GM11168 (cell line): ENCODE measurements around the gene GSDME.

ENCODE experiments used
- in situ Hi-C: fragments of 300-500 bp; cut with MboI; formaldehyde crosslinking; loops from one replicate; pipeline ENCODE4 v1.12.0; 2022; ENCODE audit warnings: low sequenced_read_pairs; ENCODE audit not compliant: unreplicated experiment

Gene GSDME

DNA sequence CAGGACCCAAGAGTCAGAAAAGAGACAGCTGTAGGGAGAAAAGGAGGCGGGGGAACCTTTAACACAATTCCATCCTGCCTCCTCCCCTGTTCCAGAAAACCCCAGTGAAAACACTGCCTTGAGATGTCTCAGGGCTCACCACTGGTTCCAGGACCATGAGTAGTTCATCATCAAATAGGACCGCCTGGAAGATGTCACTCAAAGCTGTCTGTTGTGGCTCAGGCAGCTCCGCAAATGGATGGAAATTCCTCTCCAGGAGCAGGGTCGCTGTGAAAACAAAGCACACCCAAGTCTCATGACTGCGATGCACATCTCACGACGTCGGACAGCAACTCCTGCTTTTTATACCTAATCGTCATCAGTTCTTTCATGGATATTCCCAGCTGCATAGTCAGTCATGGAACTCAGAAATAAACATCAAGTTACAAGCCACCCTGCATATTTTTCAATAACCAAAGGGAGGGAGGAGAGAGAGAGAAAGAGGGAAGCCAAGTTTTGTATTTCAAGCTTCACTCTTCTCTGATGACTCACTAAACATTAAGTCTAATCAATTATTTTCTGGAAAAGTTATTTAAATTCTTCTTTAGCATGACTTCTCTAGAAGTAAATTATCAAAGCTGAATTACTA lies 49.2 kb downstream of the GSDME start:
- in situ Hi-C loops = no loop called here

DNA sequence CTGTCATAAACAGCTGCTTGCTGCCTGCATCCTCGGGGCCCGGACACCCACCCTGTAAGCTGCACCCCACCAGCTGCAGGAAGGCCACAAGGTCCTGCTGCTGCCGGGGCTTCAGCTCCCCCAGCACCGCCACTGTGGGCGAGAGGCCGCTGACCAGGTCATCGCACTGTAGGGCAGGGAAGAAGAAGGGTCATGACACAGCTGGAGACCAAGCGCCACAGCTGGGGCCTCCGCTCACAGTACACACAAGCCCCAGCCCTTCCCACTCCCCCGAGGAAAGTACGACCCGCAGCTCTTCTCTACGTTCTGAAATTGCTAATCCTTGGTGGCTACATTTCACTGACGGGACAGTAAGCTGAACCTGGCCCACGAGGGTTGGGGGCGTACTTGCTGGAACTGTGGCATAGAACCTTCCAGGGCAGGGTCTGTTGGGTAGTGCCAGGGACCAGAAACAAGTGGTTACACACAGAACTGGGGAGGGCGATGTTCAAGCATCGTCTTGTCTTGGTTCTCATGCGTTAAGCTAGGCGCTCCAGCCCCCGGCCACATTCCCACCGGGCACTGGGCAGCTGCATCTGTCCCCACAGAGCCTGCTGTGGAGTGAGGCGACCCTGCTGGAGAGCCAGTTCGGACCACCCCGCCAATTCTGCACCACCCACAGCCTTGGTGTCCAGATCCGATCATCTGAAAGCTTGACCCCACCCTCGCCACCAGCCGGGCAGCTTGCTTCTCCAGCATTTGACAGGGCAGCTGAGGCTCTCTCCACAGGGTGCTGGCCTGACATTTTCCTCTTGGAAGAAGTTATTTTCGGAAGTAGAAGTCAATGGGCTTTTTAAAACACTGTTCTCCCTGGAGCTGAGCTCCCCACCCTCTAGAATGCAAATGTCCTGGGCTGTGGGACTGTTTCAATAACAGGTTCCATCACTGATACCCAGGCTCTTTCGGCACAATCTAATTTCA lies 50.8 kb downstream of the GSDME start:
- in situ Hi-C loops = no loop called here

DNA sequence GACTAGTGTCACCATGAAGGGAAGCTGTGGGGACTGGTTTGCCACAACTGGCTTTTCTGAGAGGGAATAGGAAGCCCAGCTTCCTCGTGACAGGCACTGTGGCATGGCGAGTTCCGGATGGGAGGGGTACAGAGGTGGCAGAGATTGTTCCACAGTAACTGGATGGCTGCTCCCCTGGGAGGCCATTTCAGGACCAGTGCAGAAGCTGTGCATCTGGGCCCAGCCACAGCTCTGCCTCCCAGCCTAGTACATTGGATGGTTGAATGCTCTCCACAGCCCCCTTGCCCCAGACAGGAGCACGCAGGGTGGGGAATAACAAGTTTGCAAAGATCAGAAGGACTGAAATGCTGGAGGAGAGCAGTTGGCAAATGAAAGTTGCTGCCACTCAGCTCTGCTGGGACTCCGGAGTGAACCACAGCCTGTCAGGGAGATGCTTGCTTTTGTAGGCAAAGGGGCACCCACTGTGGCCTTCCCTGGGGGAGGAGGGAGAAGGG lies 51.8 kb downstream of the GSDME start:
- in situ Hi-C loops = no loop called here

DNA sequence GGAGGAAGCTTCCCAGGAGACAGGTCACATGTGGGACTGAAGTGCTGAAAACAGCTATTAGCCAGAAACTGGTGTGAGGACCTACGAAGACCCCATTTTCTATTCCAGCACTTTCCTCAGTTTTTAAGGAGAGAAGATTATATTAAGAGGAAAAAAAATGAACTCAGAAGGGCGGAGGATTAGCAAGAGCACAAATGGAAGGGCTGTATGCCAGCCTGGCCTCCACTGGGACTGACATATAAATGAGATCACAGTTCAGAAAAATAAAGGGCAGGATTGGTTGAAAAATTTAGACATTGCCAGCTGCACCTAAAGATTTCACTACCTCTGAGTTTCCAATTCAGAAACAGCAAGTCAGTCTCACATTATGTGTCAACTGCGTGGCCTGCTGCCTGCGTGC lies 53.0 kb downstream of the GSDME start:
- in situ Hi-C loops = no loop called here

DNA sequence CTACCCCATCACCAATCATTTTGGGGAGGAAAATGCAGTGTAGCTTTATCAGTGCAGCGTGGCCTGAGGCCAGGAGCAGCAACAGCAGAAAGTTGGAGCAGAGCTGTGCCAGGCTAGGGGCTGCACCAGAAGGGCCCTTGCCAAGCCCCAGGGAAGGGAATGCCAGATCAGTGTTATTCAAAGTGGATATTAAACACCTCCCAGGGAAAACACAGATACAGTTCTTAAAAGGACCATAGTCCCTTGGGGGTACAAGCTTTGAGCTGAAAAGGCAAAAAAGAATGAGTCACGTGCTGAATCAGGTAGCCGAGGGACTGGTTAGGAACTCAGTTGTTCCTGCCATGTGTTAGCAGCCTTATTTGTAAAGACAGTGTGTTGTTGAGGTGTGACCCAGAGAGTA lies 54.0 kb downstream of the GSDME start:
- in situ Hi-C loops = no loop called here

DNA sequence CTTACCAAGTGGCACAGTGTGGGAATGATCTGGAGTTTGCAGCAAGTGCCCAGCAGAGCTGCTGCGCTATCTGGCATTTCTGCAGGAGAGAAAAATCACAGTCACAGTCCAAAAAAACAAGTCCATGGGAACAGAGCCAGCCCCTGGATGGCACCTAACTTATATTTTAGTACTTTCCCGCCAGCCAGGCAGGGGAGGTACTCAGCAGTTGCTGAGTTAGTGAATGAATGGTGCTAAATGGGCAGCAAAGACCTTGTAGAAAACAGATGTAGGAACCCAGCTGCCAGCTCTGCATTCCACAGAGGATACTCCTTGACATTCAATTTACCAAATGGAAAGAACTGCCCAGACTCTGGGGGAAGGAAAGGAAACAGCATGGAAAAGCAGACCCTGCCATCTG lies 54.5 kb downstream of the GSDME start:
- in situ Hi-C loops = no loop called here

DNA sequence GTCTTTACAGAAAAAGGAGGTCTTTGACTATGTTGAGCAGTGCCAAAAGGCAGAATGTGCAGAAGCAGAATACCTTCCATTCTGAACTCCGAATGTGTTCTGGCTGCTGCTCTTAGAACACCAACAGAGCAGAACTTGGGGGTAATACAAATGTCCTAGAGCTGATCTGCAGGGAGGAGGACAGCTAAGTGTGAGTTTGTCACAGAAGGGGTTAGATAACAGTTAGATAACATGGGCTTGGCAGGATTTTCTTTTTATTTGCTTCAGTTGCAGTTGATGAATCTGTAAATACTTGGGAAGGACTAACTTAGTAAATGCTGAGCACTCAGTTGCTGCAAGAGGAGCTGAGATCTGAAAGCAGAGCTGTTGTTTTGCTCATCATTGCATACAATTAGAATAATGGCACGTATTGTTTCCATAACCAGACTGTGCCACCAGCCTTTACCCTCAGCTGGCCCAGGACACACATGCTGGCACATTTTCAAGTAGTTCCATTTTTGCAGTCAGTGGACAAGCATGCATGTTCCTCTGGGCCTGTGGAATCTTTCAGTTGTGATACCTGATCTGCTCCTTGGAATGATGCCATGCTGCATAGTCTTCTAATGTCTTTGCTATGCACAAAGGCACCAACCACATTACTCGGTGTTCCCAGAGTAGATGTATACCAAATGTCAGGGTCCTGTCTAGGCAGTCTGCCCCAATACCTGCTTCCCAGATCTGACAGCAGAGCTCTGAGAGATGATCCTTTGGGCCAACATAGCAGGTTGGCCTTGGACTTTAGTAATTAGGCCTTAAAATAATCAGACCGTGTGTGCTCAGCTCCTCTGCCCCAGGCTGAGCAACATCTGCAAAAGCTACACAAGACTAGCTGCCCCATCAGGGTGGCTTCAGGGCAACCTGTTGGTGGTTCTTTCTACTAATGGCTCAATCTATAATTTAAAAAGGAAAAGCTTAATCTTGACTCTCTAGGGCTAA lies 55.7 kb downstream of the GSDME start:
- in situ Hi-C loops = no loop called here

DNA sequence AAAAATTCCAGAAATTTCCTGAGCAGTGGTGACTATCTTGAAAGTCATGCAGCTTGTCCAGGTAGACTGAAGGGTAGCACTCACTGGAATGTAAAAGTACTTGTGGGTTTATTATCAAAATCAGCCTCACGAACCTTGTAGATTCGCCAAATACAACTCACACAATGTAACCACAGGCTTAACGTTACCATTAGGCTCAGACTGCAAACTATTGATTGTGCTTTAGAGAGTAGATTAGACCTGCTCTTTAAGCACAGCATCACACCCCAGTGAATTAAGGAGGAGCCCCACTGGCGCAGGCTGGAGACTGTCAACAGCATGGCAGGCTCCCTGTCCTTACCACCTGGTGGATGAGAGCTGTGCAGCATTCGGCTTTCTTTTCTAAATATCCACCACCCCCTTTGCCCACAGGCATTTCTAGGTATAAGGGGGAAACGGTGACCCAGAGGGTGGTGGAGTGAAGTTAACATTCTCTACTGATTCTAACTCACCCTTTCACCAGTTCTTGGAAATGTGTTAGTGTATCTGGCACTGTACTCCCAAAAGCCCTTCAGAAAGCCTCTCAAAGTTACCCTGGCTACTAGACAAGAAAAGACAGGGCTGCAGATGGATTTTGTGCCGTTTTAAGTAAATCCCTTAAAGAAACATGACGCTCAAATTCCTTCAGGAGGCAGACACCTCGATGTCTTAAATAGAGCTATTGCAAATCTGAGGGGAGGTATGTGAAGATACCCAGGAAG lies 56.6 kb downstream of the GSDME start:
- in situ Hi-C loops = no loop called here

DNA sequence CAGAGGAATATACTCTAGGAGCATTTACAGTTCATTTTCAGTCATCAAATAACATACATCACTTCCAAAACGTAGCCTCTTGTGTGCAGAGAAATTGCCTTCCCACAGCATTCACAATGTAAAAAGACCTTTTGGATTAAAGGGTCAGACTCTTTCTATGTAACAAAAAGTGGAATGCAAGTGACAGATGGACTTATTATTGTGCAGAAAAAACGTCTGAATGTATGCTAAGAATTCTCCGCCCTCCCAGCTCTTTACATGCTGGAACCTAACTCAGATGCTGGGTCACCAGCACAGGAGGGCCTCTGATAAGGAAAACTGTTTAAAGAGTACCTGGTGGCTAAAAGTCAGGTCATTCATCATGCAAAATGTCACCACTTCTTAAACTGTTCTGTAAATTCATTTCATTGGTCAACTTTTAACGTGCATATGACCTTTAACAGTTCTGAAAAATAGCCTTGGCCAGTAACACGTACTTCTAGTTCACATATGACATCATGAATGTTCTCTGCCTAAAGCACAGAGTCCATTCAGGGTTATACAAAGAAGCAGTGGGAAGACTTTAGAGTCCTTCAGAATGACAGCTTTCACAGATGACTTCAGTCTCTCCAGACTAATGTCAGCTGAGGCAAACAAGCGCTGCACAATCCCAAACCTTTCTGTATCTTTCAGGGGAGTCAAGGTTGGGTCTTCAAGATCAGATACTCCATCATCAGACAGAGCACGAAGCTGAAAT lies 58.6 kb downstream of the GSDME start:
- in situ Hi-C loops = no loop called here

DNA sequence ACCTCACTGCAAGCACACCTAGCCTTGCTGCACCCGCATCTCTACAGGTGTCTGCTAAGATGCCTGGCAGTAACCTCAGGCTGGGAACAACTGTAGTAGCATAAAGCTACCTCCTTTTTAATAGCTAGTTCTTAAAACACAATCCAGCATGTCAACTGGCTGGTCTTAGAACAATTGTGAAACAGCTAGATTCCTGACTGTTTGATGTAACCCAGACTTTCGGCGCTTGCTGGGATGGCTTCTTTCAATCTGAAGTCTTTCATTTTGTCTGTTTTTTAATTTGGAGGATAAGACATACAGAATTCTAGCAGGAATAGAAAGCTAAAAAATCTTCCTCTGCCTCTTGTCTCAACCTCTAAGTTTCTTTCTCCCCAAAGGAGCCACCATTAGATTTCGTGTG lies 59.8 kb downstream of the GSDME start:
- in situ Hi-C loops = no loop called here

DNA sequence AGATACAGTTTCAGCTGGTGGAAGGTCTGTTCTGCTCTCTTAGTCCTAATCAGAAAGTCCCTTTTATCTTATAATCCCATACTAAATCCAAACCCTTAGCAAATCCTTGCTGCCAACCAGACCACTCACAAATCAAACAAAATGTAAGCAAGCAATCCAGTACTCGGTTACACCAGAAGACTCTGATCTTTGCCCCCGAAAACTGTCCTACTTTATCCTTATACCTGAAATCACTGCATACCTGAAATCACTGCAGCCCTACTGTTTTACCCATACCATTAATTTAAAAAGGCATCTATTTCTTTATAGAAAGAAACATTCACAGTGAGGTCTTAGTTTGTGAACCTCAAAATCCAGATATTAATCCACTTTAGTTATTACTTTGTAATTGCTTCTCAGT lies 64.7 kb downstream of the GSDME start:
- in situ Hi-C loops = no loop called here

DNA sequence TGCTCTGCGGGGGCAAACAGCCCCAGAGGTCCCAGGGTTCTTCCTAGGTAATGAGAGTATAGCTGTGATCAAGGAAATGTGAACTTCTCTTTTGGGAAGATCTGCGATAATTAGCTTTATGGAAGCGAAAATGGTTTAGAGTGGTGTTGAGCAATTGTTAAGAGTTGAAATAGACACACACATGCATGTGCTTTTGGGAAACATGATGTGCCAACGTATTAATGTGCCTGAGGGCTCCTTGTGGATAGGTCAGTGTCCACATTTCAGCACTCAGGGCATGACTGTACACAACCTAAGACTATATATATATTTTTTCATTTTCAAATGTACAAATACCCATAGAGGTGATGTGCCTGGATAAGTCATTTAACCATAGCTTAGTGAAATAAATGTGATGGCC lies 67.0 kb downstream of the GSDME start:
- in situ Hi-C loops = no loop called here

DNA sequence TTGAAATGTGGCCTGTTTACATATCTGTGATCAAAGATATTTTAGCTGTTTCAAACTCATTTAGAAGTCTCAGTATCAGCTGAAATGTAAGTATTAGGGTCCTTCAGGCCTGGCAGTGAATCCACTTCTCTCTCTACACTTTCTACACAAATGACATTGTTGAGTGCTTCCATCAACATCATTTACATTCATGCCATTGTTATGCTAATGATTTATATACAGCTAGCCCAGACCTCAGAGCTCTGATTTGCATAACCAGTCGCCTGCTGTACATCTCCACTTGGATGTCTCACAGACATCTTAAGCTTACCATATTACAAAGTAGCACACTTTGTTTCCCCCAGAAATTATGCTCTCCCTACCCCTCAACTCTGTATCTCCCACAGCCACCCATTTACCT lies 71.6 kb downstream of the GSDME start:
- in situ Hi-C loops = no loop called here

DNA sequence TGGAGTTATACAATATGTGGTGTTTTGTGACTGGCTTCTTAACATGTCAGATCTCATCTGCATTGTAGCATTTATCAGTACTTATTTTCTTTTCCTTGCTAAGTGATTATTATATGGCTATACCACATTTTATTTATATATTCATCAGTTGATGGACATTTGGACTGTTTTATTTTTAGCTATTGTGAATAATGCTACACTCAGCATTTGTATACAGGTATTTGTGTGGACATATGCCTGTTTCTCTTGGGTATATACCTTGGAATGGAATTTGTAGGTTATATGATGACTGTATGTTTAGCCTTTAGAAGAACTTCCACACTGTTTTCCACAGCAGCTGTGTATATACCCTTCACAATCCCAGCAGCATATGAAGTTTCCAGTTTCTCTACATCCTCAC lies 86.5 kb downstream of the GSDME start:
- in situ Hi-C loops = no loop called here

DNA sequence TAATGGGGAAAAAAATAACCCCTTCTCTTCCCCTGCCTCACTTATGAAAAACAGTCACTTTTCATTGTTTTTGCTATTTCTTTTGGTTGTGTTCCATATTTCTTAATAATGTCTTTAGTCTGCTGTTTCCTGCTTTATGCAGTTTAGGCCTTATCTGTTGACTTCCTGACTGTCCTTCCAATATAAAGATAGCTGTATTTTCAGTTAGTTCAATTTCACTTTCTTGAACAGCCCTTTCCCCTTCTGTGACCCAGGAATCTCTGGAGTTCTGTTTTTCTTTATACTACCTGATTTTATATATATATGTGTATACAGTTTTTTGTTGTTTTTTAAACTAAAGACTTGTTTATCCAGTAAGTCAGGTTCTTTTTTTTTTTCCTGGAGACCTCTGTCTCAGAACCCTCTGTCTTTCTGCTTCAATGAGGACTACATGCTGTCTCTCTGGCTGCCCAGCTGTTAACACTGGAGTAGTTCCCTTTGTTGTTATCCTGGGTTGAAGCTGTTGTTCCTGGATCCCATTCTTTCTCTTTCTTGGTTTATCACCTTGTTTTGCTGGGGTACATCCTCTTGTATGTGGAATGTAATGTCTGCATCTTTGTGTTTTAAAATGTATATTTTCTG lies 87.2 kb downstream of the GSDME start:
- in situ Hi-C loops = loop anchor here (10.0 kb wide), 2 partner anchors 255 to 375 kb away; no protein-coding TSS in a partner anchor

DNA sequence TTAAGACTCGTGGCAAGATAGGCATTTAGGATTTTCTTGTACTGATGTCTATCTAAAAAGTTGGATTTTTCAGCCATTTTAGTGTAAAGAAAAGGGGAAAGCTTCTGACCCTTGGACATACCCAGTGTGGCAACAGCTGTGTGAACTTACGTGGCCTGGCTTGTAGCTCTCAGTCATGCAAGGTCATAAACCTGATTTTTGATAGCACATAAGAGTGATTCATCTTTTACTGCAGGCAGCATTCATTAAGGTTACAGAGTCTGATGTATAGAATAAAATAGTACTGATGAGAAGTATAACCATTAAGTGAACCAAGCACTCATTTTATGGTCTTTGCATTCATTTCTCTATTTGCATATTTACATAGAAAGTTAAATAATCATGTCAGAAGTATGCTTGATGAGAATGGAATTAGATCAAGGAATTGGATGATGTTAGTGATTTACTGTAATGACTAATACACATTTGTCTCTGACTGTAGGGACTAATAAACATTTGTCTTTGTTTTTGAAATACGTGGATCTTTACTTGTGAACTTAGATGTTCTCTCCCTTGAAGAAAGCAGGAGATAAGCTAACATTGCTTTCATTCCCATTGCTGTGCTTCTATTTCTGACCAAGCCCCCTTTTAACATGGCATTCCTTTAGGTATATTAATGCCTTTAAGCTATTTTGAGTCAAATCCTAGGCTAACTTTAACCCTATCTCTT lies 88.2 kb downstream of the GSDME start:
- in situ Hi-C loops = loop anchor here (10.0 kb wide), 2 partner anchors 254 to 374 kb away; no protein-coding TSS in a partner anchor

DNA sequence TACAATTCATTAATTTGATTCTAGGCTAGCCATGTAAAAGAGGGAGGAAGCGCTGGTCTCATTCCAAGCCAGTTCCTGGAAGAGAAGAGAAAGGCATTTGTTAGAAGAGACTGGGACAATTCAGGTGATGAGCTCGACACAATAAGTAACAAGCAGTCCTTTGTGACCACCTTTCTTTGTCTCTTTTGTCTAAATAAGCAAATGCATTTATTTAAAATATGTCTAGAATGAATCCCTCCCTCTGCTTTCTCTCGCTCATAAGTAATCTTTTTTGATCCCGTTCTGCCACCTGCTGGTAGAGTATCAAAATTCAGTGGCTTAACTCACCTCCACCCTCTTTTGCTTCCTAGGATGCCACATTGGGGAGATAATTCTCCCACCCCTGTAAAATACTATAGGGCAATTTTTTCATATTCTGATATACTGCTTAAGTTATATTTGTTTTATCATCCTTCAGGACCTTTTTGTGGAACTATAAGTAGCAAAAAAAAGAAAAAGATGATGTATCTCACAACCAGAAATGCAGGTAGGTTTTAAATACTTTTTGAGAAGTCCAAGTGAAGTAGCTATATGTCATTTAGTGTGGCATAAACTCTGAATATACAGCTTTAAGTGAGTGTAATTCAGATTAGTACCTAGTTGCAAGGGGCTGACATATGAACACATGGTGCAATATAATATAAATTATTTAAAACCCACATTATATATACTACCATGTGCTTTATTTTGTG lies 91.5 kb downstream of the GSDME start:
- in situ Hi-C loops = loop anchor here (10.0 kb wide), 2 partner anchors 251 to 371 kb away; no protein-coding TSS in a partner anchor
